GM19463 (cell line): ENCODE results near the gene ZSCAN2.
A peak's percentile ranks its signal among the peaks of the same experiment; 100 is the strongest.
"Not testable (repeated sequence)": the region's sequence is repeated elsewhere in the genome, so short reads cannot be mapped to it uniquely, and the experiment has no call there.

ENCODE experiments used
- ATAC-seq: cut with Tn5 transposase; IDR thresholded peaks from one replicate; pipeline ENCODE4 v1.9.1; 2021; ENCODE audit warnings: mild to moderate bottlenecking, moderate library complexity; ENCODE audit not compliant: unreplicated experiment

The ZSCAN2 gene

GRCh38 chr15:84634228-84634837 is 33.5 kb downstream of the ZSCAN2 start:
- no peak for ATAC-seq

DNA sequence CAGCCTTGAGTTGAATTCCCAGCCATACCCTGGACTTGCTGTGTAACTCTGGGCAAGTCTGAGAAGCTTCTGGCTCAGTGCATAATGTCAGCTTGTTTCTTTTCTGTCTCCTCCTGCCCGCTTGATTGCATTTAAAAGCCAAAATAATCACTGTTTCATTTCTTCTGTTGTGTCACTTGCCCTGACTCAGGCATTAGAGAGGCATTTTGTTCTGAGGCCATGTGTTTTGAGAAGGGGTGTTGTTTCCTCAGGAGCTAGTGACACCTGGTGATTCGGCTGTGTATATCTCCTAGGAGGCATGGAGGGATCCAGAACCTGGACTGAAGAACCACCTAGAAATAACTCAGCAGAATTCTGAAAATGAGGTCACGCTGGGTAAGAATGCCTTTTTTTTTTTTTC is 37.3 kb downstream of the ZSCAN2 start:
- ATAC-seq = no peak

DNA sequence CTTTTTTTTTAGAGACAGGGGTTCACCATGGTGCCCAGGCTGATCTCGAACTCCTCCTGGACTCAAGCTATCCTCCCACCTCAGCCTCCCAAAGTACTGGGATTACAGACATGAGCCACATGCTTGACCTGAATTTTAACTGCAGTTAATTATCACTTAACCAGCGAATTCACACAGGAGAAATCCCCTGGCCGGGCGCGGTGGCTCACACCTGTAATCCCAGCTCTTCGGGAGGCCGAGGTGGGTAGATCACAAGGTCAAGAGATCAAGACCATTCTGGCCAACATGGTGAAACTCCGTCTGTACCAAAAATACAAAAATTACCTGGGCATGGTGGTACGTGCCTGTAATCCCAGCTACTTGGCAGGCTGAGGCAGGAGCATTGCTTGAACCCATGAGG is 41.1 kb downstream of the ZSCAN2 start:
- ATAC-seq = not testable (repeated sequence)

- not testable (repeated sequence) for ATAC-seq
Measured at GRCh38 chr15:84642640-84643039, 41.8 kb downstream of the ZSCAN2 start.

GRCh38 chr15:84643838-84644237 is 43.0 kb downstream of the ZSCAN2 start:
- ATAC-seq = no peak

GRCh38 chr15:84645496-84645895 is 44.7 kb downstream of the ZSCAN2 start:
- no peak for ATAC-seq

- no peak for ATAC-seq
Measured at GRCh38 chr15:84645997-84646396, 45.2 kb downstream of the ZSCAN2 start.

- no peak for ATAC-seq
Measured at GRCh38 chr15:84647726-84648125, 46.9 kb downstream of the ZSCAN2 start.

DNA sequence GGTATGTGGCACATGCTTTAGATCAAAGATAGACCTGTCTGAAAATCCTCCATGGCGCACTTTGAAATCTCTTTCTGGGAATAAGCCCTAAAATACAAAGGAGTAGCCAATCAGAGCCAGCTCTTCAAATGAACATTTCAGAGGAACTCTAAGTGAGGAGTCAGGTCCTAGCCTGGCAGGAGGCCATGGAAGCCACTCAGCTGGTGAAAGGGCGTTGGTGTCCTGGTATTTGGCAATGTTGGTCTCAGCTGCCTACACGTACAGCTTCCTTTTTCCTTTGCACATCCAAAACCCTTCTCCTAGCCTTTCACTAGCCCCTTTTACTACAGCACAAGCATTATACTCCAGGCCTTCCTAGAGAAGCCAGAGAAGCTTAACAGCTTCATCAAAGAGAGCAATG is 47.7 kb downstream of the ZSCAN2 start:
- ATAC-seq = no peak

DNA sequence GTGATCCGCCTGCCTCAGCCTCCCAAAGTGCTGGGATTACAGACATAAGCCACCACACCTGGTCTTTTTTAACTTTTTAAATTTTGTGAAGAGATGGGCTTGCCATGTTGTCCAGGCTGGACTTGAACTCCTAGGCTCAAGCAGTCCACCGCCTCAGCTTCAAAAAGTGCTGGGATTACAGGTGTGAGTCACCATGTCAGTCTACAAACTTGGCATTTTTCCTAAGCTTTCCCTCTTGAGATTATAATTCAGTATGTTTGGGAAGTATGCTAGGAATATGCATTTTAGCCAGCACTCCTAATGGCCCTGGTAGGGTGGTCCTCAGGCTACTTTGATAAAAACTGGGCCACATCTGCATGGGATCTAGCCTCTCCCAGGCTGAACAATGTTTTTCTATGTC is 48.9 kb downstream of the ZSCAN2 start:
- ATAC-seq = no peak

GRCh38 chr15:84653584-84653909 is 52.7 kb downstream of the ZSCAN2 start:
- no peak for ATAC-seq

- peak; percentile 84 for ATAC-seq
Measured at GRCh38 chr15:84653910-84654688, 53.3 kb downstream of the ZSCAN2 start, which contains the start of gene WDR73. Gene WDR73, minus strand, starts transcription at chr15:84654283. Its CDS starts 9 bp downstream, at chr15:84654274.

DNA sequence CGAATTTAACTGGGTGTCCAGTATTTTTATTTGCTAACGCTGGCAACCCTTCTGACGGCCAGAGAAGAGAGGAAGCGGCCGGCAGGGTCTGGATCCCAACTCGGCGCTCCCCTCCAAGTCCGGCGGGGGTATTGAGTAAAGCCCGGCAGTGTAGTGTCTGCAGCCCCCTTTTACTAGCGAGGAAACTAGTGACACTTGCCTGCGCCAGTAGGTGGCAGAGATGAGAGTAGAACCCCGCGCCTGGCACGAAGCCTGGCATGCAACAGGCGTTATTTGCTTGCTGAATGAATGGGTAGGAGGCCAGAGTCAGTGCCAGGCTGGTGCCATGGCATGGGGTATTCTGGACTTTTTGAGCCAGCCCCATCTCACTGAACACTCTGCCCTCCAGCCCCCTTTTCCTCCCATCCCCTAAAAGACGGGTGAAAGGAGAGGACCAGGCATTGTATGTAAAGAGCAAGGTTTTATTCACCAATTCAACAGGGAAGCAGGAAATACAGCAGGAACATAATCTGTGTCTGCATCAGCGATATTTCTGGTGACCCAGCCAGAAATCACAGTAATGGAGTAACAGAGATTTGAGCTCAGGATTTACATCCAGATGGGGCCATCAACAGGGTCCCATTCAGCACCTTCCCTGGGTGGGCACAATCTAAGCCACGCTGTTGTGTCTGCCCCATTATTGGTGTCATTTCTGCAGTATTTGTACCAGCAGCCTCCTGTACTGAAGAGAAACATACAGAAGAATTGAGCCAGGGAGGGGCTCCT is 54.1 kb downstream of the ZSCAN2 start:
- peak; percentile 29 for ATAC-seq

DNA sequence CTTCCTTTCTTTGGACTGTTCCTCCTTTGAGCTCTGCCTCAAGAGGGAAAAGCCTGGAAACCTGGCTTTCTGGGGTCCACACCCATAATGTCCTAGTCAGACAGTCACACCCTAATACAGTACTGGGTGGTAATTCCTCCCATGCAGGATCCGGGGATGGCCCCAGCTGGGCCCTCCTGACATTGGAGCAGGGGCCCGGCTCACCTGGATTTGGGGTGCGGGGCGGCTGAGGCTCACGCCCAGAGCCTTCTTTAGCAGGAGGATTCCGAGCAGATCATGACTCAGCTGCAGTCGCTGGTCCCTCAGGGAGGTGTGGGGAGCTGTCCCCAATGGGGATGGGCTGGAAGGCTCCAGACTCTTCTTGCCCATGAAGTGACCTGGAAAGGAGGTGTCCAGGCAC is 56.2 kb downstream of the ZSCAN2 start:
- no peak for ATAC-seq

DNA sequence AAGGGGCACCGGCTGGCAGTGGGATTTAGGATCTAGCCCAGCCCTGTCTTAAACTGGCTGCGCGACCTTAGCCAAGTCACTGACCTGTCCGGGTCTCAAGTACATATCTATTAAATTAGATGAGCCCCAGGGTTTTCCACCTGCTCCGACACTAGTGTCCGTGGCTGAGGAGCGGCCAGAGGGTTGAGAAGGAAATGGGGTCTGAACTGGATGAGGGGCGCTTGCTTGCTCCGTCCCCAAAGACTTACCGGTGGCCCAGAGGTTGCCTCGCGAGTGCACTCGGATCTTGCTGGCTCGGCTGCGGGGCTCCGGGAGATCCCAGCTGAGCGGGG is 56.9 kb downstream of the ZSCAN2 start:
- no peak for ATAC-seq

DNA sequence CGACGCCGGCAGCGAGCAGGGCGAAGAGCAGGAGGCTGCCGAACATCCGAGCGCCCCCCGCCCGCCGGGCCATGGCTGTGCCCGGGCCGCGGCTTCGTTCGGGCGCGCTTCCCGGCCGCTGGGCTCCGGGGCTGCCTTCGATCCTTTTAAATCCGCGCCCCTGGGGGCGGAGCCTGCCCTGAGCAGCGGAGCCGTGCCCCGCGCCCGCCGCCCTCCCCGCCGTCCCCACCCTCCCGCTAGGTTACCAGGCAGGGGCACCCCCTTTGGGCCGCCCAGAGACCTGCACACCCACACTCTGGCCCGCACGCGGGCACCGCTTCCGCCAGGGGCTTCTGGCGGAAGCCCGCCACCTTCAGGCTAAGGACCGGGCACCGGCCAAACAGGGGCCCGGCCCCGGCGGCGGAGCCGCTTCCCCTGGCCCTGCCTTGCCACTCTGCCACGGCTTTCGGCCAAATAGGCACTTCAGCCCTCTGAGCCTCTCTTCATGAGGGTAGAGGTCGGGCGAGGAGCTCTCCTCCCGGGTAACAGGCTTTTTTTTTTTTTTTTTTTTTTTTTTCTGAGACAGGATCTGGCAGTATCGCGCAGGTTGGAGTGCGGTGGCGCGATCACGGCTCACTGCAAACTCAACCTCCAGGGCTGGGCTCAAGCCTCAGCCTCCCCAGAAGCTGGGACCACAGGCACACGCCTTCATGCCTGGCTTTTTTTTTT is 57.4 kb downstream of the ZSCAN2 start, which contains the start of gene NMB:
Gene NMB, minus strand, starts transcription at position 120 of the 708 bp plus-strand sequence. Its CDS starts 47 bp downstream, at position 73.
- peak; percentile 61 for ATAC-seq

GRCh38 chr15:84658788-84659411 is 58.1 kb downstream of the ZSCAN2 start:
- no peak for ATAC-seq

GRCh38 chr15:84659904-84660781 is 59.3 kb downstream of the ZSCAN2 start:
- ATAC-seq = no peak

DNA sequence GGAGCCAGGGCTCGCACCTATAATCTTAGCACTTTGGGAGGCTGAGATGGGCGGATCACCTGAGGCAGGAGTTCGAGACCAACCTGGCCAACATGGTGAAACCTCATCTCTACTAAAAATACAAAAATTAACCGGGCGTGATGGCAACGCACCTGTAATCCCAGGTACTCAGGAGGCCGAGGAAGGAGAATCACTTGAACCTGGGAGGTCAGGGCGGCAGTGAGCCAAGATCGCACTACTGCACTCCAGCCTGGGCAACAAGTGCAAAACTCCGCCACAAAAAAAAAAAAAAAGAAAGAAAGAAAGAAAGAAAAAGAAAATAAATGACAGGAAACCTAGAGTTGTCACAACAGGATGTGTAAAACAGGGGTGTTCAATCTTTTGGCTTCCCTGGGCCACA is 60.2 kb downstream of the ZSCAN2 start:
- ATAC-seq = no peak

DNA sequence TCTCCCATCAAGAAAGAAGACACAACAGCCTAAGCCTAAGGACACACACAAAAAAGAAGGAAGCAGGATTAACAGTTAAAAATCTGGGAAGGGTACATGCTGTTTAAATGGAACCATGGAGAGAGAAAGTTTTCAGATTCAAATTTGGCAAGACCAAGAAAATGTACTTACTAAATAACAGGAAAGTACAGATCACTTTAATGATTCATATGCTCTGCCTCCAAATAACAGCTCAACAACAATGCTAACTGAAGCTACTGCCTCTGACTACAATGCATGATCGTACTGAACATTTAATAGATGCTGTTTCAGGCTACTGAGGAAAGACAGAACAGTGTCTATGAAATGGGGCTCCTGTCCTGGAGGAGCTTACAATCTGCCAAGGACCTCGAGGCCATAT is 65.6 kb downstream of the ZSCAN2 start:
- ATAC-seq = no peak
